GM13976 (cell line): Measurements from ENCODE around the gene FOSB.

Source experiments
- DNase-seq: peaks from one replicate; pipeline ENCODE4 v3.0.0; 2012; ENCODE audit warnings: low spot score
- in situ Hi-C: fragments of 300-500 bp; cut with MboI; formaldehyde crosslinking; loops from one replicate; pipeline ENCODE4 v1.12.0; 2022; ENCODE audit warnings: low sequenced_read_pairs, mixed read lengths, inconsistent platforms; ENCODE audit not compliant: unreplicated experiment
- TF ChIP-seq, protein P1 (sequence below): IDR thresholded peaks from 2 replicates; pipeline ENCODE4 v1.5.1; 2012; ENCODE audit warnings: borderline replicate concordance, mild to moderate bottlenecking; ENCODE audit not compliant: insufficient read depth; ENCODE audit errors: extremely low read depth, missing control alignments, control extremely low read depth

Gene FOSB

DNA sequence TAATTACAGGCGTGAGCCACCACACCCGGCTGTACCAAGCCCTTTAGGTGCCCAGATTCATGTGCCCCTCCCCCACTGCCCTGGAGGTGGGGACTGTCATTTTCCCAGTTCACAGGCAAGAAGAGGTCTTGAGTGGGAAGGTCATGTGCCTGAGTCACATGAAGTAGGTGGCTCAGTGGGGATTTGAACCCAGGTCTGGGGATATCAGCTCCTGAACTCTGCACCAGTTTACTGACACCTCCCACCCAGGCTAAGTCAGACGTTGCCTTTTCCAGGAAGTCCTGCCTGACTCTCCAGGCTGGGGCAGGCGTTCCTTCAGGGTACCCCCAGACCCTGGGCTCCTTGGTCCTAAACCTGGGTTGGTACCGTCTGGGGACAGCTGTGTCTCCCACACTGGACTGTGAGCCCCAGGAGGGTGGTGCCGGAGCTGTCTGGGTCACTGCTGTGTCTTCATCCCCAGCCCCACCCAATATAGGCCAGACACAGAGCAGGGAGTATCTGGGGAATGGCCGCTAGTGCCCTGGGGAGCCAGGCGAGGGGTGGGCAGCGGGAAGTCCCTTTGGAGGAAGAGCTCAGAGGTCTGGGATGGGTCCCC, 48.1 kb downstream of the FOSB start:
- no peak for DNase-seq
- in situ Hi-C loops, result no loop called here
- TF ChIP-seq, protein P1, sequence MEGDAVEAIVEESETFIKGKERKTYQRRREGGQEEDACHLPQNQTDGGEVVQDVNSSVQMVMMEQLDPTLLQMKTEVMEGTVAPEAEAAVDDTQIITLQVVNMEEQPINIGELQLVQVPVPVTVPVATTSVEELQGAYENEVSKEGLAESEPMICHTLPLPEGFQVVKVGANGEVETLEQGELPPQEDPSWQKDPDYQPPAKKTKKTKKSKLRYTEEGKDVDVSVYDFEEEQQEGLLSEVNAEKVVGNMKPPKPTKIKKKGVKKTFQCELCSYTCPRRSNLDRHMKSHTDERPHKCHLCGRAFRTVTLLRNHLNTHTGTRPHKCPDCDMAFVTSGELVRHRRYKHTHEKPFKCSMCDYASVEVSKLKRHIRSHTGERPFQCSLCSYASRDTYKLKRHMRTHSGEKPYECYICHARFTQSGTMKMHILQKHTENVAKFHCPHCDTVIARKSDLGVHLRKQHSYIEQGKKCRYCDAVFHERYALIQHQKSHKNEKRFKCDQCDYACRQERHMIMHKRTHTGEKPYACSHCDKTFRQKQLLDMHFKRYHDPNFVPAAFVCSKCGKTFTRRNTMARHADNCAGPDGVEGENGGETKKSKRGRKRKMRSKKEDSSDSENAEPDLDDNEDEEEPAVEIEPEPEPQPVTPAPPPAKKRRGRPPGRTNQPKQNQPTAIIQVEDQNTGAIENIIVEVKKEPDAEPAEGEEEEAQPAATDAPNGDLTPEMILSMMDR, result no peak

DNA sequence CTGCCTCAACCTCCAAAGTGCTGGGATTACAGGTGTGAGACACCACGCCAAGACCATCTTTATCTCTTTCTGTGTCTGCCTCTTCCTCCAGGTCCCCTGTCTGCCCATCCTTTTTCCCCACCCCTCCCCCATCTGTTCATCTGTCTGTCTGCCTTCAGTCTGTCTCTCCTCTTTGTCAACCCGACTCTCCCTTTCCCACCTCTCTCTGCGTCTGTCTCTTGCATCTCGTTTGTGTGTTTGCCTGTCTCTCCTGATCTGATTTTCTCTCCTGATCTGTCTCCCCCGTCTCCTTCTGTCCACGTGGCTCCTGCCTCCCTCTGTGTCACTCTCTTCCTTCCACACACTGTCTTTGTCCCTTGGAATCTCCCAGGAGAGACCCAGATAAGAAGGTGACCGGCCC, 49.4 kb downstream of the FOSB start:
- in situ Hi-C loops, result no loop called here
- TF ChIP-seq, protein P1, result no peak
- DNase-seq, result no peak

DNA sequence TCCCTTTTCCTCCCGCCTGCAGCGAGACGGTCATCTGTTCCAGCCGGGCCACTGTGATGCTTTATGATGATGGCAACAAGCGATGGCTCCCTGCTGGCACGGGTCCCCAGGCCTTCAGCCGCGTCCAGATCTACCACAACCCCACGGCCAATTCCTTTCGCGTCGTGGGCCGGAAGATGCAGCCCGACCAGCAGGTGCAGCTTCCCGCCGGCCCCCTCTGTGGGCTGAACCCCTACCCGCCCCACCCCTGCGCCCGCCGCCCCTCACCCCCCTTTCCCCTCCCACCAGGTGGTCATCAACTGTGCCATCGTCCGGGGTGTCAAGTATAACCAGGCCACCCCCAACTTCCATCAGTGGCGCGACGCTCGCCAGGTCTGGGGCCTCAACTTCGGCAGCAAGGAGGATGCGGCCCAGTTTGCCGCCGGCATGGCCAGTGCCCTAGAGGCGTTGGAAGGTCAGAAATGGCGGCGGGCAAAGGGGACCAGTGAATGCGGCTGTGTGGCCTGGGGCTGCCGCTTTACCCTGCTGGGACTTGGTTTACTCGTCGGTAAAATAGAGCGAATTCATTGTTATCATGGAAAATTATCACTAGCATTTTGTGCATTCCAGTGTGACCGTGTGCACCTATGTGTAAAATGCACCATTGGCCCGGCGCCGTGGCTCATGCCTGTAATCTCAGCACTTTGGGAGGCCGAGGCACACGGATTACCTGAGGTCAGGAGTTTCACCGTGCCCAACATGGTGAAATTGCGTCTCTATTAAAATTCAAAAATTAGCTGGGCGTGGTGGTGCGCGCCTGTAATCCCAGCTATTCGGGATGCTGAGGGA, 50.1 kb downstream of the FOSB start:
- TF ChIP-seq, protein P1, result no peak
- in situ Hi-C loops, result no loop called here
- DNase-seq, result no peak

DNA sequence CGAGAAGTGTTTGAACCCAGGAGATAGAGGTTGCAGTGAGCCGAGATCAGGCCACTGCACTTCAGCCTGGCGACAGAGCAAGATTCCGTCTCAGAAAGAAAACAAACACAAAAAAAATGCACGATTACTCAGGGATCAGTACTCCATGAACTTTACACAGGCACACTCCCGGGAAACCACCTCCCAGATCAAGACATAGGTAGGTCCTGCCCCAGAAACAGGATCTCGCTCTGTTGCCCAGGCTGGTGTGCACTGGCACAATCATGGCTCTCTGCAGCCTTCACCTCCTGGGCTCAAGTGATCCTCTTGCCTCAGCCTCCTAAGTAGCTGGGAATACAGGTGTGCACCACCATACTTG, 50.7 kb downstream of the FOSB start:
- in situ Hi-C loops, result no loop called here
- DNase-seq, result no peak
- TF ChIP-seq, protein P1, result no peak

DNA sequence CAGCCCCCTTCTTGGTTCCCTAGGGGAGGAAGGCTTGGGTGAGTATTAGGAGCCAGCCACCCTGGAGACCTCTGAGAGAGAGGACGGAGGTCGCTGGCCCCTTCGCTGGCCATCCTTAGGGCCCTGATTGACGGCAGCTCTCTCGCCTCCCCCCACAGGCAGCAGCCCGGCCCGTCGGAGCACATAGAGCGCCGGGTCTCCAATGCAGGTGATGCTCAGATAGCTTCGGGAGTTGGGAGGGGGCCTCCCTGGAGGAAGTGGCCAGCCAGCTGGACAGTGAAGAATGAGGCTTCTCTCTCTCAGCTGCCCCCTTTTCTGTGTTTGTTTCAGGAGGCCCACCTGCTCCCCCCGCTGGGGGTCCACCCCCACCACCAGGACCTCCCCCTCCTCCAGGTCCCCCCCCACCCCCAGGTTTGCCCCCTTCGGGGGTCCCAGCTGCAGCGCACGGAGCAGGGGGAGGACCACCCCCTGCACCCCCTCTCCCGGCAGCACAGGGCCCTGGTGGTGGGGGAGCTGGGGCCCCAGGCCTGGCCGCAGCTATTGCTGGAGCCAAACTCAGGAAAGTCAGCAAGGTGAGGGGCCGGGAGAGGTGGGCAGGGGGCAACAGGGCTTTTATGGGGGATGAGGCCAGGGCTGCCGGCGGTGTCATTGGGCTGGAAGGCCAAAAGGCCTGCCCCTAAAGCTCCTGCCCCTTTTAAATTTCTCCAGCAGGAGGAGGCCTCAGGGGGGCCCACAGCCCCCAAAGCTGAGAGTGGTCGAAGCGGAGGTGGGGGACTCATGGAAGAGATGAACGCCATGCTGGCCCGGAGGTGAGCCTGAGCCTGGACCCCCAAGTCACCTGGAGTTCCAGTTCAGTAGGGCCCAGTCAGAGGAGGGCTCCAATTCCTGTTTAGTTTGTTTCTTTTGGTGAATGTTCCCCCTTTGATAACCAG, 54.5 kb downstream of the FOSB start:
- TF ChIP-seq, protein P1, result no peak
- no peak for DNase-seq
- in situ Hi-C loops, result no loop called here

DNA sequence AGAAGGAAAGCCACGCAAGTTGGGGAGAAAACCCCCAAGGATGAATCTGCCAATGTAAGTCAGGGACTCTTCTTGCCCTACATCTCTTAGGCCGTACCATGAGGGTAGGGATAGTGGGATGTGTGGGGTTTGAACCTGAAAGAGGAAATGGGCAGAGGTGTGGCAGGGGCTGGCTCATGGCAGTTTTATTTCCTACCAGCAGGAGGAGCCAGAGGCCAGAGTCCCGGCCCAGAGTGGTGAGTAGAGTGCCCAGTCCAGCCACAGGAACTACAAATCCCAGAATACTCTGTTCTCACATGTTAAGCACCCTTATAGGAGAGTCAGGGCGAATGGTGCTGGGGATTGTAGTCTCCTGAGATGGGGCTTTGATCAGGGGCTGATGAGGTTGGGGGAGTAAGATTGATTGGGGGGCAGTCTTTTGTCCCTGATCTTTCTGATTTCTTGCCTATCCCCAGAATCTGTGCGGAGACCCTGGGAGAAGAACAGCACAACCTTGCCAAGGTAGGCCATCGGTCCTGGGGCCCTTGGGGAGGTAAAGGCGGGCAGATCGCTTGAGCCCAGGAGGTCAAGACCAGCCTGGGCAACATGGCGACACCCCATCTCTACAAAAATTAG, 56.0 kb downstream of the FOSB start:
- DNase-seq, result peak; percentile 87
- in situ Hi-C loops, result no loop called here
- TF ChIP-seq, protein P1, result peak; percentile 79
